Brain microvascular endothelial cell (primary cell): Measurements from ENCODE around the gene RCC2.
A peak's percentile ranks its signal among the peaks of the same experiment; 100 is the strongest.

ENCODE experiments used
- DNase-seq: peaks from one replicate; pipeline ENCODE4 v3.0.0-alpha.2; 2020
- H3K27ac ChIP-seq: fragments of 250-450 bp; sonication (Bioruptor Pico); 2 replicates; pipeline ENCODE4 v1.5.1; 2020; ENCODE audit warnings: mild to moderate bottlenecking, moderate library complexity
- H3K27me3 ChIP-seq: fragments of 250-450 bp; sonication (Bioruptor Pico); replicated peaks from 2 replicates; pipeline ENCODE4 v1.5.1; 2020; ENCODE audit warnings: mild to moderate bottlenecking
- H3K36me3 ChIP-seq: fragments of 250-450 bp; sonication (Bioruptor Pico); replicated peaks from 2 replicates; pipeline ENCODE4 v1.5.1; 2020; ENCODE audit warnings: mild to moderate bottlenecking
- H3K4me3 ChIP-seq: 2 replicates; pipeline ENCODE4 v1.5.1; 2011; ENCODE audit warnings: low read depth, mild to moderate bottlenecking, control low read depth, low read length, moderate library complexity
- CTCF ChIP-seq: IDR thresholded peaks from 2 replicates; pipeline ENCODE4 v1.5.1; 2011; ENCODE audit warnings: low read depth, mild to moderate bottlenecking, moderate library complexity, low read length, control low read depth, inconsistent platforms; ENCODE audit errors: missing control alignments
- in situ Hi-C: cut with HindIII; loops from 2 replicates; pipeline ENCODE4 v1.10.0; 2017; ENCODE audit warnings: low sequenced_read_pairs, low pct_ligation_motif_present

RCC2 gene

GRCh38 chr1:17451731-17452130 is 12.3 kb upstream of the RCC2 start:
- Histone ChIP-seq H3K36me3 (no peaks in the 10 kb centered on the region), H3K27me3 (no peaks in the 10 kb centered on the region), H3K4me3 (no peak overlapping the region), H3K27ac (no peak overlapping the region)
- DNase-seq, result no peak
- in situ Hi-C loops, result no loop called here
- TF ChIP-seq CTCF, result no peak

- no peak for TF ChIP-seq CTCF
Measured at GRCh38 chr1:17447501-17447992, 8.1 kb upstream of the RCC2 start.

GRCh38 chr1:17442841-17443240 is 3.4 kb upstream of the RCC2 start:
- no peak overlapping the region for H3K4me3 ChIP-seq
- H3K27me3 ChIP-seq, result no peaks in the 10 kb centered on the region
- TF ChIP-seq CTCF, result no peak
- no peaks in the 10 kb centered on the region for H3K36me3 ChIP-seq
- in situ Hi-C loops, result no loop called here
- H3K27ac ChIP-seq, result peak overlapping the region; percentile 73
- no peak for DNase-seq

More at GRCh38 chr1:17447501-17447992, 8.1 kb upstream of the RCC2 start:
- no peak for DNase-seq
- Histone ChIP-seq H3K4me3 (no peak overlapping the region), H3K27ac (no peak overlapping the region), H3K27me3 (no peaks in the 10 kb centered on the region), H3K36me3 (no peaks in the 10 kb centered on the region)
- in situ Hi-C loops, result no loop called here

GRCh38 chr1:17441993-17442357 is 2.5 kb upstream of the RCC2 start:
- DNase-seq, result no peak
- H3K27ac ChIP-seq, result no peak overlapping the region
- H3K27me3 ChIP-seq, result no peaks in the 10 kb centered on the region
- H3K4me3 ChIP-seq, result no peak overlapping the region
- no peak for TF ChIP-seq CTCF
- in situ Hi-C loops, result no loop called here
- H3K36me3 ChIP-seq, result no peaks in the 10 kb centered on the region

GRCh38 chr1:17441265-17441992 is 2.0 kb upstream of the RCC2 start:
- Histone ChIP-seq H3K27ac (no peak overlapping the region), H3K27me3 (no peaks in the 10 kb centered on the region), H3K36me3 (no peaks in the 10 kb centered on the region), H3K4me3 (no peak overlapping the region)
- in situ Hi-C loops, result no loop called here
- no peak for TF ChIP-seq CTCF
- no peak for DNase-seq

- no peak for DNase-seq
- in situ Hi-C loops, result no loop called here
- H3K27me3 ChIP-seq, result no peaks in the 10 kb centered on the region
- no peak overlapping the region for H3K4me3 ChIP-seq
- TF ChIP-seq CTCF, result no peak
- H3K36me3 ChIP-seq, result no peaks in the 10 kb centered on the region
- no peak overlapping the region for H3K27ac ChIP-seq
Measured at GRCh38 chr1:17440827-17441168, 1.3 kb upstream of the RCC2 start.
